C1 segment of cervical spinal cord (tissue), 14 donors: ENCODE data around the gene ZSCAN5B.
"Not testable (repeated sequence)": the region's sequence is repeated elsewhere in the genome, so short reads cannot be mapped to it uniquely, and the experiment has no call there.

ENCODE experiments used
- DNase-seq, 14 donors: peaks; one replicate each; lab custom pipeline; 2025; lab: John Stamatoyannopoulos, UW

Gene ZSCAN5B

DNA sequence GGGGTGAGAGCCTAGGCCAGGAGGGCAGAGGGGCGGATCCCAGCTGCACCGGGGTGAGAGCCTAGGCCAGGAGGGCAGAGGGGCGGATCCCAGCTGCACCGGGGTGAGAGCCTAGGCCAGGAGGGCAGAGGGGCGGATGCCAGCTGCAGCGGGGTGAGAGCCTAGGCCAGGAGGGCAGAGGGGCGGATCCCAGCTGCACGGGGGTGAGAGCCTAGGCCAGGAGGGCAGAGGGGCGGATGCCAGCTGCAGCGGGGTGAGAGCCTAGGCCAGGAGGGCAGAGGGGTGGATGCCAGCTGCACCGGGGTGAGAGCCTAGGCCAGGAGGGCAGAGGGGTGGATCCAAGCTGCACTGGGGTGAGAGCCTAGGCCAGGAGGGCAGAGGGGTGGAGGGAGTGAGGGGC is 21.3 kb downstream of the ZSCAN5B start:
- DNase-seq, result not testable (repeated sequence)

DNA sequence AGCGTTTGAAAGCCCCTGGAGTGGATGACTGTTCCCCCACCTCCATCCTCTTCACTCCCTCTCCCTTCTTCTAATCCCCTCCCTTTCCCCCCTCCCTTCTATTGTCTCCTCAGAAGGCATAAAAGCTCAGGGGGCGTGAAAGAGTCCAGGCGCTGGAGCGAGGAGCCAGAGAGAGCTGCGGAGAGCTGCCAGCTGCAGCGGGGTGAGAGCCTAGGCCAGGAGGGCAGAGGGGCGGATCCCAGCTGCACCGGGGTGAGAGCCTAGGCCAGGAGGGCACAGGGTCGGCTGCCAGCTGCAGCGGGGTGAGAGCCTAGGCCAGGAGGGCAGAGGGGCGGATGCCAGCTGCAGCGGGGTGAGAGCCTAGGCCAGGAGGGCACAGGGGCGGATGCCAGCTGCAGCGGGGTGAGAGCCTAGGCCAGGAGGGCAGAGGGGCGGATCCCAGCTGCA is 21.7 kb downstream of the ZSCAN5B start, which contains the start of gene GALP:
Gene GALP (plus strand): TSS at position 148 of the 447 bp plus-strand sequence. CDS start 1,101 bp downstream, outside the sequence.
- DNase-seq, result not testable (repeated sequence)

DNA sequence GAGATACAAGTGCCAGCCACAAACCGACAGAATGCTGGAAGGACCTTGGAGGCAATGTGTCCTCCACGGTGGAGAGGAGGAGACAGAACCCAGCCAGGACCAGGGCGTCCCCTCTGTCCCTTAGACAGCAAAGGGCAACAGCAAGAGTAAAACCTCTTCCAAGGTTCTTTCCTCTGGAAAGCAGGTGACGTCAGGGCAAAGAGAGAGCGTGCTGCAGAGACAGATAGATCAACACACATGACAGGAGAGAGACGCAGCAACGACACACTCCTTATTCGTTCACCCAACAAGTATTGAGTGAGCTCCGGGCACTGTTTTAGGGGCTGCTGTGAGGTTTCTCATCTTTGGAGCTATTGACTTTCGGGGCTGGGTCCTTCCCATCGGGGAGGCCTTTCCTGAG is 23.0 kb downstream of the ZSCAN5B start:
- no peak for DNase-seq

DNA sequence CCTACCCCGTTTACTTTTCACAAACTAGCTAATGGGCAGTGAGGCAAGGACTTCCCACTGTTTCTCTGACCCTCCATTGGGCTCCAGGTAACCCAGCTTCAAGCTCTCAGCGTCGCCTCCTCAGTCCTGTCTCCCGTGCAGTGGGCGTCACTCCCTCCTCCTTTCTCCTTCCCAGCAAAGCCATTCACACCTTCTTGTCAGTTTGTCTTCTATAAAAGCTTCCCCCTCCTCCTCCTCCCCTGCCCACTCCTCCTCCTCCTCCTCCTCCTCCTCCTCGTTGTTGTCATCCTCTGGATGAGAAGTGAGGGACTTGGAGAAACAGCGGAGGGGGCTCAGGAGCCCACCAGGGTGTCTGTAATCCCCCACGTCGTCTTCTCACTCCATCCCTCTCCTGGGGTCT is 23.5 kb downstream of the ZSCAN5B start:
- DNase-seq, result no peak

DNA sequence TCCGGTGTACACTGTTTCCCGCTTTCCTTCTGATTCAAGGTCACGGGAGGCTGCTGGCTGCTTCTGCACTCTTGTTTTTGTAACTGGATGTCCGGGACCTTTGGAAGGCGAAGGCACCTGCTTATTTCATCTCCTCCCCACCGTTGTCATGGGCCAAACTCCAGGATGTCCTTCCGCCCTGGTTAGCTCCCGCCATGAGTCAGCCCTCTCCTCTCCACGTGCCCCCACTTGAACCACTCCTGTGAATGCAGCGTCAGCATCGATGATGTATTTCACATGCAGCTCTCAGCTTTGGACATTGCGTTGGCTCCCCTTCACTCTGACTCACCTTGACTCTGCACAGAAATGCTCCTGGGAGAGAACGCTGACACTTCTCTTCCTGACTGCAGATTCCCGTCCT is 27.3 kb downstream of the ZSCAN5B start:
- DNase-seq, result no peak

DNA sequence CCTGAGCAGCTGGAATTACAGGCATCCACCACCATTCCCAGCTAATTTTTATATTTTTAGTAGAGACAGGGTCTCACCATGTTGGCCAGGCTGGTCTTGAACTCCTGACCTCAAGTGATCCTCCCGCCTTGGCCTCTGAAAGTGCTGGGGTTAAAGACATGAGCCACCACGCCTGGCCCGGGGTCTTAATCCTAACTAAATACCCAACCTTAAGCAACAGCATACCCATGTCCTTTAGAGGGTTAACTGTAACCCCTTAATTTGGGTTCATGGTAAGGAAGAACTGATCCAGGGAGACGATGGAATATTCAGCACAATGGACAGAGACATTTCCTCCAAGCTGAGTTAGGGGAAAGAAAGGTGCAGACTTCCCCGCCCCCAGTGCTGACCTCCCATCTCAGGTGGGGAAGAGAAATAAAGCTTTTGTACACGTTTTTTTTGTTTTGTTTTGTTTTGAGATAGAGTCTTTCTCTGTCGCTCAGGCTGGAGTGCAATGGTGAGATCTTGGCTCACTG is 30.5 kb downstream of the ZSCAN5B start:
- DNase-seq, result no peak

DNA sequence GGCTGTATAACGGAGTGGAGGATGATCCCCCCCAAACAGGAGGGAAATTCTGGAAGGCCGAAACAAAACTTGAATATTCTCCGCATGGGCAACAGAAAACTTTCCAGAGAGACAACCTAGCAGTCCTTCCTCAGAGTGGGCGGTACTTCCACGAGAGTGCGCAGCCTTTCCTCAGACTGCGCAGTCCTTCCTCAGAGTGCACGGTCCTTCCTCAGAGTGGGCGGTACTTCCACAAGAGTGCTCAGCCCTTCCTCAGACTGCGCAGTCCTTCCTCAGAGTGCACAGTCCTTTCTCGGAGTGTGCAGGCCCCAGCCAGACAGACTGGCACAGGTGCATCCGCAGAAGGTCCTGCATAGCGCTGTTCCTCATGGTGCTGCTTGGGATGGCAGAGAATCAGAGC is 34.5 kb downstream of the ZSCAN5B start:
- DNase-seq, result no peak

DNA sequence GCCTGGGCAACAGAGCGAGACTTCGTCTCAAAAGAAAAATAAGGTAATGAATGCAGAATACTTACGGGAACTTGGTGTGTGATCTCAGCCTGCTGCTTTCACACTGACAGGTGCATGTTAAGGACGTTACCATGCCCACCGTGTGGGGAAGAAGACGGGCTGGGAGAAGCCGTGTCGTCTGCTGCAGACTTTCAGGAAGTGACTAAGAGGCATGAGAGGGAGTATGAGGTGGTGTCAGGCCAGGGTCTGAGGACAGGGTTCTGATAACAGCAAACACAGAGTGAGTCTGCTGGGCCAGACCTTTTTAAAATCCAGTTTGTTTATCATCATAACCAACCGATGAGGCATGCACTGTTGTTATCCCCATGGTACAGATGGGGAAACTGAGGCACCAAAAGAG is 35.3 kb downstream of the ZSCAN5B start:
- no peak for DNase-seq

DNA sequence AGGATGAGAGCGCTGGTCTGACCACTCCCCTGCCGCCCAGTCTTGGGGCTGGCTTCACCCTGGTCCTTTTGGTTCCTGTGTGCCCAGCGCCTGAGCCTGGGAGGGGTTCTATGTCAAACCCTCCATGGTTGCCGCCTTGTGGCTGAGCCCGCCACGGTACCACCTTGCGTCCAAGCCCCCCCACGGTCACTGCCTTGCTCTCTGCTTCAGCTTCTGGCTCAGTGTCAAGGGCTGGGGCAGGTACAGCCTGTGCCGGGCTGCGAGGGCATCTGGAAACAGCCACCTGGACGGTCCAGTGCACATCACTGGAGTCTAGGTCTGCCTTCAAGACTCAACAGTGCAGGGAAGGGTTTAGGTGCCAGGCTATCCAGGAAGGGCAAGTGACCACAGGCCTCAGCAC is 36.0 kb downstream of the ZSCAN5B start:
- no peak for DNase-seq

DNA sequence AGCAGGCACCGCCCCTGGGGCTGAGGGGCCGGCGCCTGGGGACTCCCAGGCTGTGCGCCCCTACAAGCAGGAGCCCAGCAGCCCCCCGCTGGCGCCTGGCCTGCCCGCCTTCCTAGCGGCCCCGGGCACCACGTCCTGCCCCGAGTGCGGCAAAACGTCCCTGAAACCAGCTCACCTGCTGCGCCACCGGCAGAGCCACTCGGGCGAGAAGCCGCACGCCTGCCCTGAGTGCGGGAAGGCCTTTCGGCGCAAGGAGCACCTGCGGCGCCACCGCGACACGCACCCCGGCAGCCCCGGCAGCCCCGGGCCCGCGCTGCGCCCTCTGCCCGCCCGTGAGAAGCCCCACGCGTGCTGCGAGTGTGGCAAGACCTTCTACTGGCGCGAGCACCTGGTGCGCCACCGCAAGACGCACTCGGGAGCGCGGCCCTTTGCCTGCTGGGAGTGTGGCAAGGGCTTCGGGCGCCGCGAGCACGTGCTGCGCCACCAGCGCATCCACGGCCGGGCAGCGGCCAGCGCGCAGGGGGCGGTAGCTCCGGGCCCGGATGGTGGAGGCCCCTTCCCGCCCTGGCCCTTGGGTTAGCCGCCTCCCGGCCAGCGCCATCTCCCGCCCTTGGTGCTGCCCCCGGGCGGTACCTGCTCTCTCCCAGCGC is 37.8 kb downstream of the ZSCAN5B start:
- no peak for DNase-seq

DNA sequence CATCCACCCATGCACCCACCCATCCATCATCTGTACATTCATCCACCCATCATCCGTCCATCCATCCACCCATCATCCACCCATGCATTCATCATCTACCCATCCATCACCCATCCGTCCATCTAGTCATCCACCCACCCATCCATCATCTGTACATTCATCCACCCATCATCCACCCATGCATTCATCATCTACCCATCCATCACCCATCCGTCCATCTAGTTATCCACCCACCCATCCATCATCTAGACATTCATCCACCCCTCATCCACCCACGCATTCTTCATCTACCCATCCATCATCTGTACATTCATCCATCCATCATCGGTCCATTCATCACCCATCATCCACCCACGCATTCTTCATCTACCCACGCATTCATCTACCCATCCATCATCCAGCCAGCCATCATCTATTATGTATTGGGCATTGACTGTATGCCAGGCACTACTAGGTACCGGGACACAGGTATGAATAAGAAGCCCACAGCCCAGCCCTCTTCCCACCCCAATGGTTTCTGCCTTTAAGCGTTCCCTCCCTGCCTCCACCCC is 38.5 kb downstream of the ZSCAN5B start:
- no peak for DNase-seq

DNA sequence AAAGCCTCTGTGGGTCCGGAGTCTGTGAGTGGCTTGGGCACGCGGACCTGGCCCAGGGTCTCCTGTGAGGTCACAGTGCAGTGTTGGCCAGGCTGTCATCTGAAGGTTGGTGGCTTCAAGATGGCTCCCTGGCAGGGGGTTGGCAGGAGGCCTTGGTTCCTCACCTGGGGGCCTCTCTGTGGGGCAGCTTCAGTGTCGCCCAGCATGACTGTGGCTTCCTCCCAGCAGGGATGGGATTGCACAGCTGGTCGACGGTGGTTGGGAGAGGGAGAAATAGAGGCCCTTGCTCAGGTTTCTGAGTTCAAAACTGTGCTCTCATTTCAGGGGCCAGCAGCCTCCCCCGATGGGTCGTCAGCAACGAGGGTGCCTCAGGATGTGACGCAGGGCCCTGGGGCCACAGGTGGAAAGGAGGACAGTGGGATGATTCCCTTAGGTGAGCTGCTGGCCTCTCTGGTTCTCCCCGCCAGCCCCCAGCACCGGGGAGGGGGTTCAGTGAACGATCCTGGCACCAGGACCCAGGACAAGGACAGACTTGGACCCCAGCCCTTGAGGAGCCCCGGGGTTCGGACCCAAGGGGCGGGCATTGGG is 39.3 kb downstream of the ZSCAN5B start:
- no peak for DNase-seq

DNA sequence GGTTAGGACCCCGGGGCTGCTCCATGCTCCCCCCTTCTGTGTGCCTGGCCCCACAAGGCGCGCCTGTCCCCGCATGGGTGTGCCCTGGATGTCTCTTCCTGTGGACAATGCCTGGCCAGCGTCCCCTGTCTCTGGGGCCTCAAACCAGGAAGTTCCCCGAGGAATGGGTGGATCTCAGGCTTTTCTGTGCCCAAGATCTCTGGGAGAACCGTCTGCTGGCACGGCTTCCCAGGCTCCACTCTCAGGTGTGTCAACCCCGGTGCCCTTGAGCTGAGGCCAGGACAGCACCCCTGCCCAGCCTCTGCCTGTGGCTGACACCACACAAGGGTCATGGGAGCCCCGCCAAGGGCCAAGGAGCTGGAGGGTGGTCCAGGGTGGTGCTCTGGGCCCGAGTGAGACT is 40.8 kb downstream of the ZSCAN5B start:
- DNase-seq, result no peak

DNA sequence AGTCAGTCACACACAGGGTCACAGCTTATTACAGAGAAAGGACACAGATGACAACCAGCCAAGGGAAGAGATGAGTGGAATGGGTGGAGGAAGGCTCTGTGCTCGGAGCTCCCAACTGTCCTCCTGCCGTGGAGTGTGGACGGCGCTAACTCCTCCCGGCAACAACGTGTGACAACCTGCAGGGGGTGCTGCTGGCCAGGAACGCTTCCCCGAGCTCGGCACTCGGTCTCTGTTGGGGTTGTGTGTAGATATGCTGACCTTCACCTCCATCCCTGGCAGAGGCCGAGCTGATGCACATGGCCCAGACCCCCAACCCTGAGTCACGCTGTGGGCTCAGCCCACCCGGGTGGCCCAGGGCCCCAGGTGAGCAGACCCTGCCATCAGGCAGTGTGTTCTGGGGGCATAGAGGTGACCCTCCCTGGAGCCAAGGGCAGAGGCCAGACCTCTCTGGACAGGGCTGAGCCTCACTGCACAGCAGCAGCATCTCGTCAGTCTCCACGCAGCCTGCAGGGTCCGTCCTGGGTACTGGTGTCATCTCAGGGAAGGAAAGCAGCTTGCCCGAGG is 42.4 kb downstream of the ZSCAN5B start:
- DNase-seq, result no peak

DNA sequence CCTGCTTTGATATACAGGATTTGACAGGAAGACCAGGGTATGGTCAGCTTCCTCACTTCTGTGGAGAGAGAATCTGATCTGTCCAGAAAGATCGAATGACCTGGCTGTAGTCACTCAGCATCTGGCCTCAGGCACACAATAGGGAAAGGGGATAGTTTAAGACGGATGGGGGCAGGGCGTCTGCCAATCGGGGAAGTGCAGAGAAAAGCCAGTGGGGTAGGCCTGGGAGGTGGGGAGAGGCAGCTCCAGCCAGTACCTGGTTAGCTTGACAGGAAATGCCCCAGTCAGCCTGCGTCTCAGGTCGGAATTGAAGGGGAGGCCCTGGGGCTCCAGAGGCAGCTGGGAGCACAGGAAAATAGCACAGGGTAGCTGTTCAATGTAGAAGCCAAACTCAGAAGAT is 44.1 kb downstream of the ZSCAN5B start:
- DNase-seq, result no peak

DNA sequence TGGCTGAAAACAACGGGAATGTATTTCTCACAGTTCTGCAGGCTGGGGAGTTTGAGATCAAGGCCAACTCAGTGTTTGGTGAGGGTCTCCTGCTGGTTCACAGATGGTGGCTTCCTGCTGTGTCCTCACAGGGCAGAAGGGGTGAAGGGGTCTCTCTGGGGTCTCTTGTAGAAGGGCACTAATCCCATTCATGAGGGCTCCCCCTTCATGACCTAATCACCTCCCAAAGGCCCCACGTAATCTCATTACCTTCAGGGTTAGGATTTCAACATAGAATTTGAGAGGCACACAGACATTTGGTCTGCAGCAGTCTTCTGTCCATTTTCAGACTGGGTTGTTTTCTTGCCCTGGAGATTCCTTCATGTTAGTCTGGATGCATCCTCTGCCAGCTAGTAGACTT is 44.9 kb downstream of the ZSCAN5B start:
- no peak for DNase-seq

DNA sequence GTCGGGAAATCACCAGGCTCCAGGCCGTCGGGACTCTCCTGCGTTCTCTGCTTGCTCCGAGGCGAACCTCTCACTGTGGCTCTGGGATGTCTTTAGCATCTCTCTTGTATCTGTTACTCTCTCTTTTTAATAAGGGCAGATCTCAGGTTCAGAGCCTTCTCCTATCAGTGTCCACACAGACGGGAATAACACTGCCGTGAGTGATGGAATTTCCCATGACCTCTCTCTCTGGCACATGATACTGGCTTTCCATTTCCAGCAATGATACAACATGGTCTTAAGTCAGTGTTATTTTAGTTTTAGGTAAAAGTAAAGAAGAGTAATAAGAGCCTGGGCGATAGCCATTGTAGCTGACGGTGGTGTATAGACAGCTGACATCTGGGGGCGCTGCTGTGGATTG is 47.2 kb downstream of the ZSCAN5B start:
- DNase-seq, result no peak

DNA sequence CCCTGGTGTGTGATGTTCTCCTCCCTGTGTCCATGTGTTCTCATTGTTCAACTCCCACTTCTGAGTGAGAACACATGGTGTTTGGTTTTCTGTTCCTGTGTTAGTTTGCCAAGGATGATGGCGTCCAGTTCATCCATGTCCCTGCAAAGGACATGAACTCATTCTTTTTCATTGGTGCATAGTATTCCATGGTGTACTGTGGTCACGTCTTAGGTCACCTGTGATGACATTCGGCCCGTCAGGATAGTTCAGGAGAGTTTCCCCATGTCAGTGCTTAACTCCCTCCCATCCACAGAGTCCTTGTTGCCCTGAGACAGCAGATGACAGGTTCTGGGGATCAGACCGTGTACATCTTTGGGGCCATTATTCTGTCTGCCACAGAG is 47.9 kb downstream of the ZSCAN5B start:
- no peak for DNase-seq

DNA sequence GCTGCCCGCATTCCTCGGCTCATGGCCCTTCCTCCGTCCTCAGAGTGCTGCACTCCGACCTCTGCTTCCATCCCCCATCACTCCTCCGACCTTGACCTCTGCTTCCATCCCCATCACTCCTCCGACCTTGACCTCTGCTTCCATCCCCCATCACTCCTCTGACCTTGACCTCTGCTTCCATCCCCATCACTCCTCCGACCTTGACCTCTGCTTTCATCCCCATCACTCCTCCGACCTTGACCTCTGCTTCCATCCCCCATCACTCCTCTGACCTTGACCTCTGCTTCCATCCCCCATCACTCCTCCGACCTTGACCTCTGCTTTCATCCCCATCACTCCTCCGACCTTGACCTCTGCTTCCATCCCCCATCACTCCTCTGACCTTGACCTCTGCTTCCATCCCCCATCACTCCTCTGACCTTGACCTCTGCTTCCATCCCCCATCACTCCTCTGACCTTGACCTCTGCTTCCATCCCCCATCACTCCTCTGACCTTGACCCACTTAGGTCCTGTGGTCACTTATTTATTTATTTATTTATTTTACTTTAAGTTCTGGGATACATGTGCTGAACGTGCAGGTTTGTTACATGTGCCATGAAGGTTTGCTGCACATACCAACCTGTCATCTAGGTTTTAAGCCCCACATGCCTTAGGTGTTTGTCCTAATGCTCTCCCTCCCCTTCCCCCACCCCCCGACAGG is 48.5 kb downstream of the ZSCAN5B start:
- DNase-seq, result not testable (repeated sequence)

DNA sequence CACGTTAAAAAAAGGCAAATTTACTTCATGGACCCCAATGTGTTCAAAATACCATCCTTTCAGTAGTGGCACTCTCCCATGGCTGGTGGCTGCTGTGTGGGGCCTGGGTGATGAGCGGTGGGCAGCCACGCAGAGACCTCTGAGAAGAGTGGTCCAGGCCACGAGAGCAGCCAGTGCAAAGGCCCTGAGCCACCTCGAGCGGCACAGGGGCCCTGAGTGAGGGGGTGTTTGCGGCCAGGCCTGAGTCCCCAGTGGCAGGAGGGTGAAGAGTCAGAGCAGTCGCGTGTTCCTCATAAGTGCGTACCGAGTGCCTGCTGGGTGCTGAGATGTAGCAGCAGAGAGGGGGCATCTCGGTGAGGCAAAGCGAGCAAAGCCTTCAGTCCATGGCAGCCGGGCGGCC is 49.5 kb downstream of the ZSCAN5B start:
- DNase-seq, result no peak

DNA sequence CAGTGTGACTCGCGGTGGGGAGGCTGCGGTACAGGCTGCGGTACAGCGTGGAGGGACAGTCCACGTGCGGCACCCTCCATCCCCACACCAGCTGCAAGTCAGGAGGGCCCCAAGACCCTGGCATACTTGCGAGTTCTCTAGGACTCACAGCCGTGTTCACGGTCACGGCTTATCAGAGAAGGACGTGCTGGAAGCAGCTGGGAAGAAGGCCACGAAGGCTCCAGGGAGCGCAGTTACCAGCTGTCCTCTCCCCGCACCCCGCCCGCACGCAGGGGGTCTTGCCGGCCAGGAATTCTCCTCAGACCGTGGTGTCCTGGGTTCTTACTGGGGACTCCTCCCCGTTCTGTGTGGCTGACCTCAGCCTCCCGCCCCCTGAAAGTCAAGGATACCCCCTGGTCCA is 50.3 kb downstream of the ZSCAN5B start:
- DNase-seq, result no peak

DNA sequence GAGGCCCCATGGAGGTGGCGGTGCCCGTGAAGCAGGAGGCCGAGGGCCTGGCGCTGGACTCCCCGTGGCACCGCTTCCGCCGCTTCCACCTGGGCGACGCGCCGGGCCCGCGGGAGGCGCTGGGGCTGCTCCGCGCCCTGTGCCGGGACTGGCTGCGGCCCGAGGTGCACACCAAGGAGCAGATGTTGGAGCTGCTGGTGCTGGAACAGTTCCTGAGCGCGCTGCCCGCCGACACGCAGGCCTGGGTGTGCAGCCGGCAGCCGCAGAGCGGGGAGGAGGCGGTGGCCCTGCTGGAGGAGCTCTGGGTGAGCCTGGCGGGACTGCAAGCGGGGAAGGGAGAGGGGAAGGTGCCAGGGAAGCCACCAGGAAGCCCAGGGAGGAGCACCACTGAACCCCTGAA is 50.7 kb downstream of the ZSCAN5B start:
- peak in 1 of 14 donors; percentile 26 for DNase-seq
